HL-60 (cell line): Measurements from ENCODE around the gene EFHC2.

Source experiments
- CTCF ChIP-seq: IDR thresholded peaks from one replicate; pipeline ENCODE4 v1.5.1; 2011; ENCODE audit warnings: low read length, control low read depth, inconsistent platforms; ENCODE audit not compliant: insufficient read depth
- POLR2AphosphoS5 ChIP-seq: IDR thresholded peaks from 2 replicates; pipeline ENCODE4 v1.6.1; 2012; ENCODE audit warnings: low read depth

DNA sequence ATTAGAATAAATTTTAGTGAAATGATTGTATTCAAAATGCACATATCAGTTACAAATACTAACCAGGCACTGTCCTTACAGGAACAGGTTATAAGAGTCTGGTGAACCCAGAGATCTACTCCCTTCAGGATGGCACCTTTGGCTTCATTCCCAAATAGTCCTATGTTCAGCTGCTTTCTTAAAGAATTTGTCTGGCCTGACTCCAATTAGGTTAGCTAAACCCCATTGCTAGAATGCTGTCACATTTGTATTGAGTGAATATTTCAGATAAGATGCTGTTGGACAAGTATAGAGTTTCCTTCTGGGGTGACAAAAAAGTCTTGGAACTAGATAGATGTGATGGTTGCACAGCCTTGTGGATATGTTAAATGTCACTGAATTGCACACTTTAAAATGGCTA, 69.4 kb downstream of the EFHC2 start:
- no peak for TF ChIP-seq POLR2AphosphoS5
- TF ChIP-seq CTCF = no peak
